Endodermal cell (in vitro differentiated cells): ENCODE measurements around the gene CASP2. TPM values are rescaled to one million over a fixed set of nuclear protein-coding genes. Genes with fewer than 3 reads are reported as not detected.

Experiments
- DNase-seq: peaks from one replicate; pipeline ENCODE4 v3.0.0-alpha.2; 2017
- H3K27ac ChIP-seq: 2 replicates; pipeline ENCODE4 v1.5.1; 2013; ENCODE audit warnings: mild to moderate bottlenecking, low read depth, low read length, moderate library complexity
- H3K27me3 ChIP-seq: 2 replicates; pipeline ENCODE4 v1.6.1; 2013; ENCODE audit warnings: mild to moderate bottlenecking, low read length, moderate library complexity; ENCODE audit not compliant: insufficient read depth, control insufficient read depth, poor library complexity, severe bottlenecking
- H3K36me3 ChIP-seq: 2 replicates; pipeline ENCODE4 v1.7.0; 2013; ENCODE audit warnings: mild to moderate bottlenecking, low read length, moderate library complexity; ENCODE audit not compliant: control insufficient read depth, insufficient read depth
- H3K4me1 ChIP-seq: one replicate; pipeline ENCODE4 v1.7.0; 2013; ENCODE audit warnings: low read length; ENCODE audit not compliant: control insufficient read depth, insufficient read depth
- H3K4me3 ChIP-seq: 2 replicates; pipeline ENCODE4 v1.5.1; 2013; ENCODE audit warnings: mild to moderate bottlenecking, low read length, moderate library complexity
- H3K9ac ChIP-seq: 2 replicates; pipeline ENCODE4 v1.6.1; 2013; ENCODE audit warnings: mild to moderate bottlenecking, low read length, moderate library complexity; ENCODE audit not compliant: poor library complexity, severe bottlenecking; ENCODE audit errors: extremely low read depth
- H3K9me3 ChIP-seq: 2 replicates; pipeline ENCODE4 v1.6.1; 2013; ENCODE audit warnings: mild to moderate bottlenecking, low read length, moderate library complexity; ENCODE audit not compliant: control insufficient read depth
- H3K27ac Mint-ChIP-seq: 2 replicates; pipeline ENCODE4 v1.8.0; 2020; ENCODE audit warnings: mixed read lengths
- H3K27me3 Mint-ChIP-seq: 2 replicates; pipeline ENCODE4 v1.8.0; 2021; ENCODE audit warnings: mild to moderate bottlenecking, mixed read lengths; ENCODE audit not compliant: insufficient read depth
- H3K36me3 Mint-ChIP-seq: 2 replicates; pipeline ENCODE4 v1.8.0; 2020; ENCODE audit warnings: low read depth, mixed read lengths
- H3K4me1 Mint-ChIP-seq: 2 replicates; pipeline ENCODE4 v1.8.0; 2020; ENCODE audit warnings: mixed read lengths
- H3K4me3 Mint-ChIP-seq: 2 replicates; pipeline ENCODE4 v1.8.0; 2020; ENCODE audit warnings: mild to moderate bottlenecking, moderate library complexity, mixed read lengths
- H3K9me3 Mint-ChIP-seq: 2 replicates; pipeline ENCODE4 v1.8.0; 2020; ENCODE audit warnings: mild to moderate bottlenecking, mixed read lengths
- WGBS, 2 experiments: methylation state at CpG; one replicate each; pipeline versions ENCODE4 v1.1.5 to v1.1.7; 2013; ENCODE audit warnings: missing lambda C conversion rate in 2 of 2, mixed read lengths in 1 of 2; ENCODE audit not compliant: insufficient coverage in 1 of 2, insufficient read length in 1 of 2; 5-methylcytosine and 5-hydroxymethylcytosine counted together
- total RNA-seq, 2 donors: library from RNA; stranded (reverse); fragmentation: NEBNext Ultra II Directional in 1 of 2; extraction: Animal tissue kit (Norgen Biotek cat#: 25700) in 1 of 2; gene quantifications; 2 replicates in 1 of 2; 3 replicates in 1 of 2; pipeline ENCODE4 v1.2.1, GENCODE V29; 2021
- TF ChIP-seq, protein P1 (sequence below): fragments of 200-600 bp; sonication (generic); conservative IDR thresholded peaks from 2 replicates; pipeline ENCODE4 v1.5.0; 2021; ENCODE audit warnings: antibody characterized with exemption, mild to moderate bottlenecking

The CASP2 gene
- total RNA-seq, 2 donors from 2014 or later: 47.9 to 48.3 TPM

DNA sequence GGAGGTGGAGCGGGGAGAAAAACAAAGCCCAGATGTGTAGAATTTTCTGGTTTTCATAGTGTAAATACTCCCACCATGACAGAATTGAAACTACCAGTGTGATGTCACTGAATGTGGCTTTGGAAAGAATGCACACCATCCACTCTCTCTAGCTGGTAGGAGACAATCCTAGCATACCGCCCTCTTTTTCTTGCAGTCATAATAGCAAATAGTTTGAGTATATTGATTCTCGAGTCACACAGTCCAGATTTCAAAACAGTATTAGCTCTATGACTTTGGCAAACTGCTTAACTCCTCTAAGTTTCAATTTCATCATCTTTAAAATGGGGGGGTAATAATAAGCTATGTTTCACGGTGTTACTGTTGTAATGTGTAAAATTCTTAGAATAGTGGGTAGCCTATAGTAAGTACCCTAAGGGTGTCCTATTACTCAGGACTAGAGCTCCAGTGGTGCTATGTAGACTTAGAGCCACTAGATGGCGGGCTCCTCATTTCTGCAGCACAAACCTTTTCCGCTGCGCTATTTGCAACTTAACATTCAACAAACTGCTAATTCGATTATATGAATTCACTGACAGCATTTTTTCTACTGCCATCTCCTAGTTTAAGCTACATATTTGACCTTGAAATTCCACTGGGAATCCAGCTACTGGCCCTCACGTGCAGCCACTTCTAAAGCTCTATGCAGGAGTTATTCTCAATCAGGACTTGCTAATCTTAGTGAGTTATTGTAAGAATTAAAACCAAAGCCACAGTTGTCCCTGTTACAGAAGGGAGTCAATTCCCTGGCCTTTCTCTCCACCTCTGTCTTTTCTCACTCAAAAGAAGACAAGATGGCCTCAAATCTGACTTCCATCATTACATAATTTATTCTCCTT, 47.6 kb upstream of the CASP2 start:
- Histone ChIP-seq H3K9ac (no peak overlapping the region), H3K27ac (no peak overlapping the region), H3K4me3 (no peak overlapping the region), H3K36me3 (no peaks in the 10 kb centered on the region), H3K9me3 (peaks cover 17% of the 10 kb centered on the region), H3K4me1 (no peaks in the 10 kb centered on the region), H3K27me3 (no peaks in the 10 kb centered on the region)
- Mint-ChIP-seq H3K9me3 (peaks cover 15% of the 10 kb centered on the region), H3K27ac (no peak overlapping the region), H3K27me3 (peaks cover 8% of the 10 kb centered on the region), H3K4me1 (peaks cover 2% of the 10 kb centered on the region), H3K4me3 (no peak overlapping the region), H3K36me3 (no peaks in the 10 kb centered on the region)
- TF ChIP-seq, protein P1, sequence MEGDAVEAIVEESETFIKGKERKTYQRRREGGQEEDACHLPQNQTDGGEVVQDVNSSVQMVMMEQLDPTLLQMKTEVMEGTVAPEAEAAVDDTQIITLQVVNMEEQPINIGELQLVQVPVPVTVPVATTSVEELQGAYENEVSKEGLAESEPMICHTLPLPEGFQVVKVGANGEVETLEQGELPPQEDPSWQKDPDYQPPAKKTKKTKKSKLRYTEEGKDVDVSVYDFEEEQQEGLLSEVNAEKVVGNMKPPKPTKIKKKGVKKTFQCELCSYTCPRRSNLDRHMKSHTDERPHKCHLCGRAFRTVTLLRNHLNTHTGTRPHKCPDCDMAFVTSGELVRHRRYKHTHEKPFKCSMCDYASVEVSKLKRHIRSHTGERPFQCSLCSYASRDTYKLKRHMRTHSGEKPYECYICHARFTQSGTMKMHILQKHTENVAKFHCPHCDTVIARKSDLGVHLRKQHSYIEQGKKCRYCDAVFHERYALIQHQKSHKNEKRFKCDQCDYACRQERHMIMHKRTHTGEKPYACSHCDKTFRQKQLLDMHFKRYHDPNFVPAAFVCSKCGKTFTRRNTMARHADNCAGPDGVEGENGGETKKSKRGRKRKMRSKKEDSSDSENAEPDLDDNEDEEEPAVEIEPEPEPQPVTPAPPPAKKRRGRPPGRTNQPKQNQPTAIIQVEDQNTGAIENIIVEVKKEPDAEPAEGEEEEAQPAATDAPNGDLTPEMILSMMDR: peak; percentile 95
- 13 to 26% methylated on average over 4 to 9 of the region's 9 CpGs for WGBS, 2 experiments
- DNase-seq: peak; percentile 83

DNA sequence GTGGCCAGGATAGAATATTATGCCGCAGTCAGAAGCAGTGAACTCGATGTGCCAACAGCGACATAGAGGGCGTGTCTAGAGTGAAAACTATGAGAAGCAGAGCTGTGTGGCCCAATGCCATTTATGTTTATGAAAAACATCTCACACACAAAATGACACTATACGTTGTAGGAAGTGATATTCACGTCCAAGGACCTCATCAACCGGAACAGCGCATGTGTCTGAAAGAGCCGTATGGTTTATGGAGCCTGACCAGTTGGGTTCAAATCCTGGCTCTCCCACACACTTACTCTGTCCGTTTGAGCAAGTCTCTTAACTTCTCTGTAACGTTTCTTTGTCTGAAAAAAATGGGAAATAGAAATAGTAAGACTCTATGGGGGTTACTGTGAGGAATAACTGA, 45.8 kb upstream of the CASP2 start:
- no peak overlapping the region for H3K9ac ChIP-seq
- no peaks in the 10 kb centered on the region for H3K36me3 ChIP-seq
- Mint-ChIP-seq H3K27ac (no peak overlapping the region), H3K36me3 (no peaks in the 10 kb centered on the region), H3K4me3 (no peak overlapping the region), H3K4me1 (peaks cover 2% of the 10 kb centered on the region), H3K9me3 (no peaks in the 10 kb centered on the region), H3K27me3 (peaks cover 13% of the 10 kb centered on the region)
- no peak overlapping the region for H3K27ac ChIP-seq
- no peak for DNase-seq
- no peaks in the 10 kb centered on the region for H3K27me3 ChIP-seq
- peaks cover under 1% of the 10 kb centered on the region for H3K9me3 ChIP-seq
- 92 to 96% methylated on average over 9 to 10 of the region's 11 CpGs for WGBS, 2 experiments
- no peaks in the 10 kb centered on the region for H3K4me1 ChIP-seq
- no peak overlapping the region for H3K4me3 ChIP-seq
- TF ChIP-seq, protein P1: no peak

DNA sequence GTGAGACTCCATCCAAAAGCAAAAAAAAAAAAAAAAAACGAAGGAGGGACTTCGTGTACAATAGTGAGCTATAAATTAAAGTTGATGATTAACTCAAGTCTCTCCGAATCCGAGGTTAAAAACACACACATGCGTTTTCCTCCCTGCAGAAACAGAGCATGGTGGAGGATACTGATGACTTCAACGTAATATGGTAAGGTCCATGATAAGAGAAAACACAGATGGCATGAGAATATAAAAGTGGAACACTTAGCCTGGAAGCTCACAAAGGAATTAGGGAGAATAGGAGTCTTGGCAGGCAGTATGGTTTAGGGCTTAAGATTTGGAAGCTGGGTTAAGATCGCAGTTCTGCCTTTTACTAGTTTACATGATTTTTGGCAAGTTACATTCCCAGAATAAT, 45.0 kb upstream of the CASP2 start:
- Histone ChIP-seq H3K36me3 (no peaks in the 10 kb centered on the region), H3K4me1 (no peaks in the 10 kb centered on the region), H3K27ac (no peak overlapping the region), H3K27me3 (no peaks in the 10 kb centered on the region), H3K4me3 (no peak overlapping the region), H3K9me3 (no peaks in the 10 kb centered on the region), H3K9ac (no peak overlapping the region)
- Mint-ChIP-seq H3K9me3 (no peaks in the 10 kb centered on the region), H3K36me3 (no peaks in the 10 kb centered on the region), H3K27ac (no peak overlapping the region), H3K27me3 (peaks cover 15% of the 10 kb centered on the region), H3K4me1 (peaks cover 2% of the 10 kb centered on the region), H3K4me3 (no peak overlapping the region)
- DNase-seq: no peak
- TF ChIP-seq, protein P1: no peak
- 84 to 93% methylated on average over 3 to 7 of the region's 7 CpGs for WGBS, 2 experiments
